HG03060 (cell line): ENCODE results near the gene PPIL4.

Source experiments
- ATAC-seq: cut with Tn5 transposase; IDR thresholded peaks from one replicate; pipeline ENCODE4 v1.9.1; 2021; ENCODE audit warnings: low read depth, moderate number of reproducible peaks; ENCODE audit not compliant: unreplicated experiment

The PPIL4 gene, protein sequence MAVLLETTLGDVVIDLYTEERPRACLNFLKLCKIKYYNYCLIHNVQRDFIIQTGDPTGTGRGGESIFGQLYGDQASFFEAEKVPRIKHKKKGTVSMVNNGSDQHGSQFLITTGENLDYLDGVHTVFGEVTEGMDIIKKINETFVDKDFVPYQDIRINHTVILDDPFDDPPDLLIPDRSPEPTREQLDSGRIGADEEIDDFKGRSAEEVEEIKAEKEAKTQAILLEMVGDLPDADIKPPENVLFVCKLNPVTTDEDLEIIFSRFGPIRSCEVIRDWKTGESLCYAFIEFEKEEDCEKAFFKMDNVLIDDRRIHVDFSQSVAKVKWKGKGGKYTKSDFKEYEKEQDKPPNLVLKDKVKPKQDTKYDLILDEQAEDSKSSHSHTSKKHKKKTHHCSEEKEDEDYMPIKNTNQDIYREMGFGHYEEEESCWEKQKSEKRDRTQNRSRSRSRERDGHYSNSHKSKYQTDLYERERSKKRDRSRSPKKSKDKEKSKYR

DNA sequence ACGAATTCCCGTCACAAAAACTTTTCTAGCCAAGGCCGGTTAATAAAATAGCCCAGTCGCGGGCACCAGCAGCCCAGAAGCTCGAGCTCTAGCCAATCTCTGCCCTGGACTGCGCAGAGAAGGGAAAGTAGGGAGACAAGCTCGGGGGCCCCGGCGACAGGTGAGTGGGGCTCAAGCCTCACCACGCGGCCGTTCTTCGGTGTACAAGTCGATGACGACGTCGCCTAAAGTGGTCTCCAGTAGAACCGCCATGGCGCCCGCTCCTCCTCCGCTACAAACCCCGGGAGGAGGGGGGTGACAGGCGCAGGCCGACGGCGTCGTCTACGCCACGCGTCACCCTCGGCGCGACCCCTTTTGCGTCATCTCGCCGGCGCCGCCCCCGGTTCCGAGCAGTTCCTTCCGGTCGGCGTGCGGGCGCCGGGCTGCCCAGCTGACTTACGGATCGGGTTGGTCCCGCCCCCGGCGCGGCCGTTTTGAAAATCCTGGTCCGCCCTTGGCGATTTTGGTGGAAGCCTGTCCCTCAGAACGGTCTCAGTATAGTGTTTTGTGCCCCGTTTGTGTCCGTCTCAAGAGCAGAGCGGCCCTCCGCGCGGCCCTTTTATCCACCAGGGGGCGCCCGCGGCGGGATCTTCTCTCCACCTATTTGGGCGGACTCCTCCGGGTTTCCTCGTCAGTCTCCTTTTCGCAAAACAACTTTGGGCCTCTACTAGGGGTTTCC lies at the start of gene PPIL4:
Gene PPIL4 (minus strand): TSS at position 290 of the 718 bp plus-strand sequence. CDS start 38 bp downstream, at position 252.
- ATAC-seq = peak; percentile 76

DNA sequence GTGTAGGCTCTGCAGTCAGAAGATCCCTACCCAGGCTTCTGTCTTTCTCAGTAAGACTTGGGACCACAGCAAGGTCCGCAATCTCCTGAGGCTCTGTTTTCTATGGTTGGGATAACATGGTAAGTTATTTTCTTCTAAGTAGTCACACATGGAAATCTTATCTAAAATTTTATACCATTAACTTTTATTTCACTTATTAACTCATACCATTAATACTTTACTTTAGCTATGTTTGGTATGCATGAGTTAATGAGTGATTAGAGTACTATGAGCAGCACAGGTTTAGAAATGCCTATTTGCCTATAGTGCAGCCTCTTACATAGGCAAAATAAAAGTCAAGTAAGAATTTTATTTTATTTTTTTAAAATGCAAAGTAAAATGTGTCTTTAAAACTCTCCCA lies 47.6 kb upstream of the PPIL4 start:
- ATAC-seq = no peak

DNA sequence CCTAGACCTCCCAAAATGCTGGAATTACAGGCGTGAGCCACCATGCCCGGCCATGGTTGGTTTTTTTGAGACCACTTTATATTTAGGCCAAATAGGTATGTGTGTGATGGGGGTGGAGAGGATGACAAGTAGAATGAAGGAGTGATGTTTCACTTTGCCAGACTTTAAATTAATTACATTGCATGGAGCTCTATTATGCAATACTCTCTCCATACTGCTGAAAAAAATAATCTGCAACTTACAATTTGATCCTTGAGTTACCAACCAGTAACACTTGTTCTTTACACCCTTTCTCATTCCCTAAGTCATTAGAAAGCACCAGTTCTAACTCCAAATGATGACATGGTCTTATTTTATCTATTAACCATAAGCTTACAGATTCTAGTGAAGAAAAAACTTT lies 47.1 kb upstream of the PPIL4 start:
- no peak for ATAC-seq

DNA sequence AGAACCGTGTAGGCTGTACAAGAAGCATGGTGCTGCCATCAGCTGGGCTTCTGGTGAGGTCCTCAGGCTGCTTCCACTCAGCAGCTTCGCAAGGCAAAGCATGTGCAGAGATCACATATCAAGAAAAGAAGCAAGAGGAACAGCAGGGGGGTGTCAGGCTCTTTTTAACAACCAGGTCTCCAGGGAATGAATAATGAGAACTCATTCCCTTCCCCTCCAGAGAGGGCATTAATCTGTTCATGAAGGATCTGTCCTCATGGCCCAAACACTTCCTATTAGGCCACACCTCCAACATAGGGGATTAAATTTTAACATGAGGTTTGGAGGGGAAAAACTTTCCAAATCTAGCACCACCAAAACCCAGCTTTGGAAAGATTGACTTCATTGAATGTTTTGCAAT lies 40.3 kb upstream of the PPIL4 start:
- no peak for ATAC-seq

DNA sequence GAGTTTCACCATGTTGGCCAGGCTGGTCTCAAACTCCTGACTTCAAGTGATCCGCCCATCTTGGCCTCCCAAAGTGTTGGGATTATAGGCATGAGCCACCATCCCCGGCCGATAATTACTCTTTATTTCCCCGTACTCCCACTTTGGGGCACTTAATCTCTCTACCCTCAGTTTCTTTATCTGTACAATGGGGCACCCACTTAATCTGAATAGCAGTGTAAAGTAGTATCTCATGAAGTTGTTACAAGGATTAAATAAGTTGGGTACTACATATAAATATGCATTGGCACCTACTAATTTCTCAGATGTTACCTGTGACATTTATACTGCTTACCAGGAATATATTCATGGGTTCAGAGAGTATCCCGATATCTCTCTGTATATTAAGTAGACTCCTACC lies 35.5 kb upstream of the PPIL4 start:
- ATAC-seq = no peak

DNA sequence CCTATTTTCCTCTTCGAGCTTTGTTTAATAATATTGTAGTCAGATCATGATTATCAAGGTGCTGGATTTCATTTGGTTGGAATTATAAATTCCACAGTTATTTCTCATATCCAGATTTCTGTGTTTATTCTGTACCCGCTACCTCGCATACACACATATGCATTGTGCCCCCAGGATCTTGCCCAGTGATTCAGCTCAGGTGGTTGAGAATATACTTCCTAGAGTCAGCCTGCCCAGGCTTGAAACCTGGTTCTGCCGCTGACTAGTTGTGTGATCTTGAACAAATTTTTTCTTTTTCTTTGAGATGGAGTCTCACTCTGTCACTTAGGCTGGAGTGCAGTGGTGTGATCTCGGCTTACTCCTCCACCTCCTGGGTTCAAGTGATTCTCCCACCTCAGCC lies 35.0 kb upstream of the PPIL4 start:
- no peak for ATAC-seq

DNA sequence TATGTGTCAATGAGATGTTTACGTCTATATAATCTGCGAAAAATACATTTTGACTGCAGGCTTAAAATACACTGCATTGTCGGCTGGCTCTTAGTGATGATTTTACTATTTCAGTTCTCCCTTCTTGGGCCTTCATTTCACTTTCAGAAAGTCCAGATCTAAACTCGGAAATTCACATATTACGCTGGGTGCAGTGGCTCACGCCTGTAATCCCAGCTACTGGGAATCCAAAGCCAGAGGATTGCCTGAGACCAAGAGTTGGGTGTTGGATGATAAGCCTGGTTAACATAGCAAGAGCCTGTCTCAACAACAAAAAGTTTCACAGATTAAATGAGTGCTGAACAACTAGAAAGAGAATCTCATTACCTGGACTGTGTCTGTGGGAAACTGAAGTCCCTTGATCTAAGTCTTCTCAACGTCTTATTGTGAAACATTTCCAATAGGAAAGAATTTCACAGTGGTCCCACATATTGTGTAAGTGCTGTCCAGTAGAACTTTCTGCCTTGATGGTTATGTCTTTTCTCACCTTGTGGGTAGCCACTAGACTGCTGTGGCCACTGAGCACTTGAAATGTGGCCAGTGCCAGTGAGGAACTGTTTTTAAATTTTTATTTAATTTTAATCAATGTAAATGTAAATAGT lies 22.2 kb upstream of the PPIL4 start:
- ATAC-seq = no peak

DNA sequence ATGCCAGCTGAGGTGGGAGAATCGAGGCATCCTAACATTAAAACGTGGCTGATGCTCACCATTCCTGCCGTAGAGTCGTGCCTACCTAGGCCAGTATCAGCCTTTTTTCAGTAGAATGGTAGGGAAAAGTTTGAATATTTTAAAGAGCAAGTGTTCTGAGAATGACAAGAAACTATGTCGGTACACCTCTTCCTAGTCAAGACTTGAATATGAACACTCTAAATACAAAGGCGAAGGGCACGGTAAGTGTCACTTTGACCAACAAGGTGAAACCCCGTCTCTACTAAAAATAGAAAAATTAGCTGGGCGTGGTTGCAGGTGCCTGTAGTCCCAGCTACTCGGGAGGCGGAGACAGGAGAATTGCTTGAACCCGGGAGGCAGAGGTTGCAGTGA lies 21.3 kb upstream of the PPIL4 start:
- no peak for ATAC-seq

DNA sequence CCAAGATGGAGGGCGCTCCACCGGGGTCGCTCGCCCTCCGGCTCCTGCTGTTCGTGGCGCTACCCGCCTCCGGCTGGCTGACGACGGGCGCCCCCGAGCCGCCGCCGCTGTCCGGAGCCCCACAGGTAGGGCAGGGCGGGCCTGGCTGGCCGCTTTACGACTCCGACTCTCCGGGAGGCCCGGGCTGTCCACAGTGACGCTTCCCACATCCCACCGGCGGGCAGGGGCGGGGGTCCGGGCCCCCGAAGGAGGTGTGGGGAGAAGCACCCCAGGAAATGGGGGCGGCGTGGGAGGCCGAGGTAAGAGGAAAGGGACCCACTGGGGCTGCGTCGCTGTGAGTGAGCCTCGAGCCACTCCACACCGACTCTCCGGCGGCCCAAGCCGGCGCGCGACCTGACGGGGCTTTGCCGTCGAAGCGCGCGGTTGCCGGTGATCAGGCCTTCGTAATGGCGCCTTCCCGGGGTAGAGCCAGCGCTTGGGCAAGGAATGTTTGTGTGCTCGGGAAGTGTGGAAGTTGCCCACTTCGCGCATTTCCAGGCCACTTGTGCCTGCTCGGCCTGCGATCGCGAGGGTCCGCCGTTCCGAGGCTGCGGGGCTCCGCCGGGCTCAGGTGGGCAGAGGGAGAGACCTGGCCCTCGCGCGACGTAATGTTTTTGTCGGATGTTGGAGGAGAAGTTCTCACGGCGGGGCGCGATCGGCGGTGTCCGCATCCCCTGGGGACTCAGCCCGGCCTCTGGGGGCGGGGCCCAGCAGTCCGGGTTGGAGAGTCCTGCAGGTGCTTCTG lies 20.8 kb upstream of the PPIL4 start:
- no peak for ATAC-seq

DNA sequence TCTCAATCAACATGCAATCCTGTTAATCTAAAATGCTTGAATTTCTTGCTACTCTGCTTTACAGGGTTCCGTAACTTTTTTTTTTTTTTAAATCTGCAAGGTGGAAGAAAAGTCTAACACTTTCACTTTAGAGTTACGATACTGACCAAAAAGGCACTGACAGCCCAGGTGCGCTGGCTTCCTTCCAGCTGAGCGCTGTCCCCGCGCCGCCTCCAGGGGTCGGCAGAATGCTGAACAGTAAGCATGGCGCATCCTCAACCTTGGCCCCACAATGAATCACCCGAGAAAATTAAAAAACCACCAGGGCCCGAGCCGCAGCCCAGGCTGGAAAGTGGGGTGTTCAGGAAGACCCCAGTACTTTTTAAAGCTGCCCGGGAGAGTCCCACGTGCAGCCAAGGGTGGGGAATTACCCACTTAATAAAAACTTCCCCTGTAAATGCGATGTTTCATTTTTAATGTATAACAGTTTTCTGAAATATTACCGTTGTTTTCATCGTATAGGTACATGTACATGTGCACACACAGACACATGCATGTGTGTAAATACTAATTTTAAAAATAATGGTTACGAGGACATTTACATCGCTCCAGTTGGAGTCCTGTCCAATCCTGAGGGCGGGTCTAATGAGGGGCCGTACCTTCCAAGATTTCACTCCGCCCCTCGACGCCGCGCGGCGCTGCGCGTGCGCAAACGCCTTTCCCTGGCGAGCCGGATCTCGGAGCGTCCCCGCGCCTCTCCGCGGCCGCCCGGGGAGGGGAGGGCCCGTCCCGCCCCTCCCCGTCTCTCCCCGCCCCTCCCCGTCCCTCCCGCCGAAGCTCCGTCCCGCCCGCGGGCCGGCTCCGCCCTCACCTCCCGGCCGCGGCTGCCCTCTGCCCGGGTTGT lies 19.9 kb upstream of the PPIL4 start, which contains the start of gene GINM1:
Gene GINM1 (plus strand): TSS at position 849 of the 883 bp plus-strand sequence. CDS start 40 bp downstream, outside the sequence.
- ATAC-seq = peak; percentile 72

DNA sequence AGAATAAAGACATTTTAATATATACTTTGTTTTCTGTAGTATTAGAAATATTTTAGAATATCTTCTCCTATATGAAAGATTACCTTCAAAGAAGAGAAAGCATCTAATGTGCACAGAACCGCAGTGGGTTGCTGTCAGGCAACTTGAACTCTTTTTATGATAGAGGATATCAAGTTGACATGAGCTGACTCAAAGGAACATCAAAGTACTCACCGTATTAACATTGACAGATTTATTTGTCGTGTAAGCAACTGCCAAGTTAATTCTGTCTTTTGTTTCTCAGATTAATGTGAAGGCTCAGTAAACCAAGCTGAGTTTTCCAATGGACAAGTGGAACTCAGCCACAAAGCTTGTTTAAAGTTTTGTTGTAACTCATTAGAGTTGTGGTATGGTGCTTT lies 18.1 kb upstream of the PPIL4 start:
- ATAC-seq = no peak

DNA sequence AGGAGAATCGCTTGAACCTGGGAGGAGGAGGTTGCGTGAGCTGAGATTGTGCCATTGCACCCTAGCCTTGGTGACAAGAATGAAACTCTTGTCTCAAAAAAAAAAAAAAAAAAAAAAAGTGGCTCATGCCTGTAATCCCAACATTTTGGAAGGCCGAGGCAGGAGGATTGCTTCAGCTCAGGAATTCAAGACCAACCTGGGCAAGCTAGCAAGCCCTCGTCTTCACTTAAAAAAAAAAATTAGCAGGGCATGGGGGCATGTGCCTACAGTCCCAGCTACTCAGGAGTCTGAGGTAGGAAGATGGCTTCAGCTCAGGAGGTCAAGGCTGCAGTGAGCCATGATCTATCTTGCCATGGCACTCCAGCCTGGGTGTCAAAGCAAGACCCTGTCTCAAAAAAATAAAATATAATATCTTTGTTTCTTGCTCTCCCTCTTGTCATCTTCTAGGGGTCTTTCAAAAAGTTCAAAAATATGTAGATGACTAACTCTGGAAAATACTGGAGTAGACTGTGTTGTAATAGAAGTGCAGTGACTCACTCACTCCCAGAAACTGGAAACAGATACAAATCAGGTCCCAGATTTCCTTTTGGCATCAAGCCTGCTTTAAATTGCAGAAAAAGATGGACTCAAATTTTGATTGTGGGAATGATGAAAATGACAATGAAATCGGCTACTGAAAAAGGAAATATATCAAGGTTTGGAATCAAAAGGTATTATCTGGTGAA lies 17.5 kb upstream of the PPIL4 start:
- ATAC-seq = no peak

DNA sequence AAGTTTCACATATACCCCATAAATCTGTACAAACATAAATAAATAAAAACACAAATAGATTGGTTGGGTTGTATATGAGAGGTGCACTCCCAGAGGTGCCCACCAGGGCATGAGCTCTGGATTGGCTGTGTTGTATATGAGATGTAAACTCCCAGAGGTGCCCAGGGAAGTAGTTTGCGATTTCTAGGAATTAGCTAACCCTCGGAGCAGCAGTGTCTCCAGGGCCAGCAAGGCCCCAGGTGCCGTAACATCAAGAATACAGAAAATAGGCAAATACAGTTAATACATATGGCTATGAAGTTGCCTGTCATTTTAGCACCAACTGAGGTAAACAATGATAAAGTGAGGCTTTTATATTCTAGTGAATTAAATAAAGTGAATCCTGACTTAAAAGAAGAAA lies 14.9 kb upstream of the PPIL4 start:
- no peak for ATAC-seq

DNA sequence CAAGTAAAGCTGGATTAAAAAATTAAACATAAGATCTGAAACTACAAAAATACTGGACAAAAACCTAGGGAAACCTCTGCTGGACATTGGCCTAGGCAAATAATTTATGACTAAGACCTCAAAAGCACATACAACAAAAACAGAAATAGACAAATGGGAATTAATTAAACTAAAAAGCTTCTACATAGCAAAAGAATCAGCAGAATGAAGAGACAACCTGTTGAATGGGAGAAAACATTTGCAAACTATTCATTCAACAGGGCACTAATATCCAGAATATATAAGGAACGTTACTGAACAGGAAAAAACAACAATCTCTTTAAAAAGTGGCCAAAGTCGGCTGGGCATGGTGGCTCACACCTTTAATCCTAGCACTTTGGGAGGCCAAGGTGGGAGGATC lies 13.5 kb upstream of the PPIL4 start:
- no peak for ATAC-seq

DNA sequence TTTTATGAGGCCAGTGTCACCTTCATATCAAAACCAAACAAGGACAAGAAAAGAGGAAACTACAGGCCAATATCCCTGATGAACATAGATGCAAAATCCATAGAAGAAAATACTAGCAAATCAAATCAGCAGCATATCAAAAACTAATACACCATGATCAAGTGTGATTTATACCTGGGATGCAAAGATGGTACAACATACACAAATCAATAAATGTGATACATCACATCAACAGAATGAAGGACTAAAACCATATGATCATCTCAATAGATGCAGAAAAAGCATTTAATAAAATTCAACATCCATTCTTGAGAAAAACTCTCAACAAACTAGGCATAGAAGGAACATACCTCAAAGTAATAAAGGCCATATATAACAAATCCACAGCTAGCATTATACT lies 12.2 kb upstream of the PPIL4 start:
- ATAC-seq = no peak

DNA sequence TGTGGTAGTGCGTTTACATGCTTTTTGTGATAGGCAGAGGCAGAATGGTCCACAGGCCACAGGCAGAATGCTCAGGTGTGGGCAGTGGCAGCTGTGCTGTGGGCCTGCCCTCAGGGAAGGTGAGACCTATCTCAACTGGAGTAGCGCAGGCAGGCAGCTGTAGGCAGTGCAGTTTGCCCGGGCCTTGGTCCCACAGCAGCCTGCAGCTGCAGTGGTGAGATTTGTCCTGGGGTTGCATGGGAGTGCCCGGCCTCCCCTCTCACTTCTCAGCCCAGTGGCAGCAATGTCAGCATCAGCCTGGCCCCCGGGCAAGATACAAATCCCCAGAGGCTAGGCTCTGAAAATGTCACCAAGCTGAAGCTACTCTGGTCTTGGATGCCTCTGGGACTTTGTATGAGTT lies 6.1 kb upstream of the PPIL4 start:
- no peak for ATAC-seq

DNA sequence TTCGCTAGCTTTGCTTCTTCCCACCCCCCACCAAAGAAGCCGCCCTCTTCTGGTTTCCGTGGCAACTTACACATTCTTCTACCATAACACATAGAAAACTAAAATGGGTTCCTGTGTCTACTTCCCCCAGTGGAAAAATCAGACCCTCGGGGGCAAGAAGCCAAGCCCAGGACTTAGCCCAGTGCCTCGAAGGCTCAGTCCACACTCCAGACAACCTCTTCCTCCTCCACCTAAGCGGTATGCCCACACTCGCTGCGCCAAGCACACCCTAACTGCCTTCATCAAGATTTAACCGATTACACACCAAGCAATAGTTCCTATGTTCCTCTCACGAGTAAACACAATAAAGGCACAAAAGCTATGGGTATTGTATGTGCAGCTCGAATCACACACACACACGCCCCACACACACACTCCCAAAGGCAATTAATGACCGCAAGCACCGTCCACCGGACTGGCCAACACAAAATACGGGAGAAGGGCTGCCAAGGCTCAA lies 537 bp downstream of the PPIL4 start:
- no peak for ATAC-seq

DNA sequence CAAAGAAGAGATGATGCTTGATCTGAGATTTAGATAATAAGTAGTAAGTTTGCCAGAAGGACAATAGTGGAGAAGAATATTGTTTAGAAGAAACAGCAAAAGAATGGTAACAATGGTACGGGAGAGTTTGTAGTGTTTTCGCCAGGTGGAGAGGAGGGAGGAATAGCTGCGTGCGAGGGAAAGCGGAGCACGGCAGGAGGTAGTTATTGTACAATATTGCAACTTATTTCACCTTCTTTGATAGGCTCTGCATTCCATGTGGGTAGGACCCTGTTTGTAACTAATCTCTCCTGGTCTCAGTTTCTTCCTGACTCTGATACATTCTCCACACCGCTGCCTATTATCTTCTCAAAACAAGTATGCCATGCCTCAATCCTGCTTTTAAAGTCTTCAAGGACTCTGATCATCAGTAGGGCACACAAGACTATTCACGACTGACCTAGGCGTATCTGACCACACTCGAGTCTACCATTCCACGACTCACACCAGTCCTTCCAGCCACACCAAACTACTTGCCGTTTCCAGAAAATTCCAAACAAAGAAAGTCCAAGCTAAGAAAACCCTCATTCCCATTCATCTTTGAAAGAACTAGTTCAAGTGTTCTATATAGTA lies 1.1 kb downstream of the PPIL4 start:
- ATAC-seq = no peak
